ENCODE measurements around the gene ZBTB7C.

ZBTB7C gene

GRCh38 chr18:48361801-48362200 lies 47.4 kb downstream of the ZBTB7C start:
- Histone ChIP-seq H3K9me3 (no peaks in the 10 kb centered on the region), H3K4me3 (ENCODE audit: low read depth in 1 of 2, low read length in 1 of 2) (no peak overlapping the region), H3K4me1 (ENCODE audit: control insufficient read depth in 1 of 2, insufficient read depth in 1 of 2, low read depth in 1 of 2, low read length in 1 of 2) (no peaks in the 10 kb centered on the region), H3K27me3 (peaks cover 22% of the 10 kb centered on the region), H3K36me3 (no peaks in the 10 kb centered on the region), H3K27ac (no peak overlapping the region)
- TF ChIP-seq CTCF (IDR thresholded peaks at IDR 0.05), result no peak

- no peaks in the 10 kb centered on the region for H3K9me3 ChIP-seq
- no peak overlapping the region for H3K4me3 ChIP-seq (ENCODE audit: low read depth in 1 of 2, low read length in 1 of 2)
- TF ChIP-seq CTCF (IDR thresholded peaks at IDR 0.05), result no peak
- peaks cover 31% of the 10 kb centered on the region for H3K27me3 ChIP-seq
- no peaks in the 10 kb centered on the region for H3K4me1 ChIP-seq (ENCODE audit: control insufficient read depth in 1 of 2, insufficient read depth in 1 of 2, low read depth in 1 of 2, low read length in 1 of 2)
- H3K36me3 ChIP-seq, result no peaks in the 10 kb centered on the region
- H3K27ac ChIP-seq, result no peak overlapping the region
Measured at GRCh38 chr18:48360376-48361021, 48.7 kb downstream of the ZBTB7C start.

GRCh38 chr18:48359626-48360025 lies 49.6 kb downstream of the ZBTB7C start:
- Histone ChIP-seq H3K27me3 (peaks cover 39% of the 10 kb centered on the region), H3K9me3 (no peaks in the 10 kb centered on the region), H3K4me1 (ENCODE audit: control insufficient read depth in 1 of 2, insufficient read depth in 1 of 2, low read depth in 1 of 2, low read length in 1 of 2) (no peaks in the 10 kb centered on the region), H3K36me3 (no peaks in the 10 kb centered on the region), H3K4me3 (ENCODE audit: low read depth in 1 of 2, low read length in 1 of 2) (no peak overlapping the region), H3K27ac (no peak overlapping the region)
- no peak for TF ChIP-seq CTCF (IDR thresholded peaks at IDR 0.05)

GRCh38 chr18:48358868-48359267 lies 50.3 kb downstream of the ZBTB7C start:
- Histone ChIP-seq H3K9me3 (no peaks in the 10 kb centered on the region), H3K27me3 (peaks cover 37% of the 10 kb centered on the region), H3K27ac (no peak overlapping the region), H3K36me3 (no peaks in the 10 kb centered on the region), H3K4me3 (ENCODE audit: low read depth in 1 of 2, low read length in 1 of 2) (no peak overlapping the region), H3K4me1 (ENCODE audit: control insufficient read depth in 1 of 2, insufficient read depth in 1 of 2, low read depth in 1 of 2, low read length in 1 of 2) (no peaks in the 10 kb centered on the region)
- TF ChIP-seq CTCF (IDR thresholded peaks at IDR 0.05), result no peak

- Histone ChIP-seq H3K27ac (no peak overlapping the region), H3K9me3 (no peaks in the 10 kb centered on the region), H3K4me3 (ENCODE audit: low read depth in 1 of 2, low read length in 1 of 2) (no peak overlapping the region), H3K36me3 (no peaks in the 10 kb centered on the region), H3K4me1 (ENCODE audit: control insufficient read depth in 1 of 2, insufficient read depth in 1 of 2, low read depth in 1 of 2, low read length in 1 of 2) (no peaks in the 10 kb centered on the region), H3K27me3 (peaks cover 35% of the 10 kb centered on the region)
- no peak for TF ChIP-seq CTCF (IDR thresholded peaks at IDR 0.05)
Measured at GRCh38 chr18:48356909-48357631, 52.1 kb downstream of the ZBTB7C start.

Data from neutrophil (primary cell).